Stimulated activated CD8-positive, alpha-beta memory T cell treated with anti-CD3 and anti-CD28 coated beads, Interleukin-15, amount 100 ng/mL, for 24 hours (primary cell): ENCODE results near the gene KIAA1328.
"Not testable (repeated sequence)": the region's sequence is repeated elsewhere in the genome, so short reads cannot be mapped to it uniquely, and the experiment has no call there.

Experiments used
- DNase-seq: peaks from one replicate; pipeline ENCODE4 v3.0.0-alpha.2; 2020; ENCODE audit warnings: low read depth

The KIAA1328 gene

GRCh38 chr18:36826556-36826955, 2.4 kb upstream of the KIAA1328 start:
- no peak for DNase-seq

- DNase-seq, result no peak
These were observed 734 bp upstream of the KIAA1328 start for GRCh38 chr18:36828157-36828629.

DNA sequence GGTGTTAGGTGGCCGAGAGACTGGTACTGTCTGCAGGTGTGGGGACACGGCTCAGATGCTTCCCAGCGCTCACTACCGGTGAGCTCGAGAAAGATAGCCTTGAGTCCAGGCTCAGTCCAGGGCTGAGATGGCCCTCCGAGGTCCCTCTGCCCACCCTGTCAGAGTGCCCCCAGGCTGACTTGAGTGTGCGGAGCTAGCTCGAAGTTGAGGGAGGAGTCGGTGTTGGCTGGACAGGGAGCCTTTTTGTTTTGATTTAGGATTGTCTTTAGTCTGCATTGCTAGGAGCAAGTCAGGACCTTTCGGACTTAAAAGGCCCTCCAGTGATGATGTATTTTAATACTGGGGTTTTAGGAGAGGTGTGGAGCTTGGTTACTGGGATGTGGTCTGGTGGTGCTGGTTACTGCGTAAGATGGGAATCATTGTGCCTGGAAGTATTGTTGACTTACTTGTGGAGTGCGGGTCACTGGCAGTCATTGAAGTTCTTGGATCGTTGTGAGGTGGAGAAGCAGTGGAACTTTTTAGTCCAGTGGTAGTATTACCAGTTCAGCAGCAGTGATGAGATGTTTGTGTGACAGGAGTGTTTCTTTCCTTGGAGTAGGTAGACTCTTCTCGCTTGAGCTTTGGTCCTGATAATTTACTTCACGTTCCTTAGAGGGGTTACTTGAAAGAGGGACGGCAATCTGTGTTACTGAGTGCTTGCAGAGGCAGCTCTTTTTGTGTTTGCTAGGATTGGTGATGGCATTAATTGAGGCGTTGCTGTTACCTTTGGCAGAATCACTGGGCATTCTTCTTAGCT, 633 bp downstream of the KIAA1328 start:
- DNase-seq, result no peak

- no peak for DNase-seq
These were observed 1.2 kb downstream of the KIAA1328 start for GRCh38 chr18:36830158-36830495.

- no peak for DNase-seq
These were observed 2.2 kb downstream of the KIAA1328 start for GRCh38 chr18:36831139-36831538.

- no peak for DNase-seq
These were observed 4.2 kb downstream of the KIAA1328 start for GRCh38 chr18:36833120-36833519.

- DNase-seq, result no peak
These were observed 7.0 kb downstream of the KIAA1328 start for GRCh38 chr18:36835927-36836326.

DNA sequence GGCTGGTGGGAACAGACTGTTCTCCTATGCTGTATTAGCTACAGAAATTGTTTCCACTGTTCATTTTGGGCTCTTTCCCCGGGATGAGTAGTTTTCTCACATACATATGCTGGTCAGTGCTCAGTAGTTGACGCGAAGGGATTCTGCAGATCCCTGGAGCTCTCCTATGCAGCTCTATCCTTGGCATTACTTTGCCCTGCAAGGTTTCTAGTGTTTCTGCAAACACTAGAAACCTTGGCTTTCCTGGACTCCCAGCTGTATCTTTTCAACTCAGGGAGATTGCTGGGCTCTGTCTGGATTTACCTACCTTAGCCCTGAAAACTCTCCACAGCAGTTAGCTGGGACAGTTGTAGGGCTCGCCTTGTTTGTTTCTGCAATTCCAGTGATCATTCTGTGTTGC, 10.9 kb downstream of the KIAA1328 start:
- no peak for DNase-seq

DNA sequence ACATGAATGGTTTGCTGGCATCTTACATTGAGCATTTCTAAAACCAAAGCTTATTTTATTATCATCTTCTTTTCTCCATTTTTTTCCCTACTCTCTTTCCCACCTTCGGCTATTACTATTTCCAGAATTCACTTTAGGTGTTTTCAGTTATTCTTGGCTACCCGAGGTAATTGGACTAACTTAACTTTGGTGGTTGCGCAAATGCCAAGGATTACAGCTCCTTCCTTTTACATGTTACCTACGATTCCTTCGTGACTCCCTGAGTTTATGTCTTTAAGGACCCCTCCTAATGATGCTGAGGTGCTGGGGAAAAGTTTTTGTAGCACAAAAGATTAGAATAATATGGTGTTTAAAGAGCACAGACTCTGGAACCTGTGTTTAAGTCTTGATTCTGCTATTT, 14.3 kb downstream of the KIAA1328 start:
- no peak for DNase-seq

GRCh38 chr18:36843784-36844183, 14.9 kb downstream of the KIAA1328 start:
- DNase-seq, result no peak

DNA sequence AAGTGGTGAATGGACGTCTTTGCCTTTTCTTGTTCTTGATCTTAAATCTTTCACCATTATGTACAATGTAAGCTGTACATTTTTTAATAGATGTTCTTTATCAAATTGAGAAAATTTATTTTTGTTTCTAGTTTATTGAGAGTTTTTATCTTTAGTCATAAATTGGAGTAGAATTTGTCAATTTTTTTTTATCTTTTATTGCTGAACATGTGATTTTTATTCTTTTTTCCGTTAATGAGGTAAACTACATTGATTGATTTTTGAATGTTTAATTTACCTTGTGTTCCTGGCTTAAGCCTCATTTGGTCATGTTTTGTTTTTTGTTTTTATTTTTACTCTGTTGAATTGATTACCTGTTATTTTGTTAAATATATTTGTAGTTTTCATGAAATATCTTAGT, 19.7 kb downstream of the KIAA1328 start:
- DNase-seq, result no peak

GRCh38 chr18:36849288-36850006, 20.5 kb downstream of the KIAA1328 start:
- no peak for DNase-seq

DNA sequence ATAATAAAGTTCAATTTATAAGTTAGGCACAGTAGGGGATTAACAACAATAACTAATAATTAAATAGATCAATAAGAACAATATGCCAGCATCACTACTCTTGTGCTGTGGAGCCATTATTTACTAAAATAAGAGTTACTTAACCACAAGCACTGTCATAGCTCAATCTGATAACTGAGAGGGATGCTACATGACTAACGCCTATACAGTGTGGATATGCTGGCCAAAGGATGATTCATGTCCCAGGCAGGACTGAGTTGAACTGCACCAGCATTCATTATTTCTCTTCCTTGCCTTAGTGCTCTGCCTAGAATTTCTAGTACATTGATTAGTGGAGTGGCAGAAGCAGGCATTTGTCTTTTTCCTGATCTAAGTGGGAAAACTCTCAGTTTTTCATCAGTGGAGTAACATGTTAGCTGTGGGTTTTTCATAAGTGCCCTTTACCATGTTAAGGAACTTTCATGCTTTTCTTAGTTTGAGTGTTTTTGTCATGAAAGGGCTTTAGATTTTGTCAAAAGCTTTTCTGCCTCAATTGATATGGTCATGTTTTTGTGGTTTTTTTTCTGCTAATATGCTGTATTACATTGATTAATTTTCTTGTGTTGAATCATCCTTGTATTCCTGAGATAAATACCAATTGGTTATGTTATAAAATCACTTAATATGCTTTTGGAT, 21.7 kb downstream of the KIAA1328 start:
- no peak for DNase-seq

DNA sequence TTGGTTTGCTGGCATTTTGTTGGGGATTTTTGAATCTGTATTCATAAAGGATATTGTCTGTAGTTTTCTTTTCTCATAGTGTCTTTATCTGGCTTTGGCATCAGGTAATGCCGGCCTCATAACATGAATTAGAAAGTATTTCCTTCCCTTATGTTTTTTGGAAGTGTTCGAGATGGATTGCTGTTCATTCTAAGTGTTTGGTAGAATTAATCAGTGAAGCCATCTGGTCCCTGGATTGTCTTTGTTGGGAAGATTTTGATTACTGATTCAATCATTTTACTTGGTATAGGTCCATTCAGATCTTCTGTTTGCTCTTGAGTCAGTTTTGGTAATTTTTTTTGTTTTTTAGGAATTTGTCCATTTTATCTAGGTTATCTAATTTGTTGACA, 22.3 kb downstream of the KIAA1328 start:
- DNase-seq, result no peak

- DNase-seq, result no peak
These were observed 27.9 kb downstream of the KIAA1328 start for GRCh38 chr18:36856815-36857214.

DNA sequence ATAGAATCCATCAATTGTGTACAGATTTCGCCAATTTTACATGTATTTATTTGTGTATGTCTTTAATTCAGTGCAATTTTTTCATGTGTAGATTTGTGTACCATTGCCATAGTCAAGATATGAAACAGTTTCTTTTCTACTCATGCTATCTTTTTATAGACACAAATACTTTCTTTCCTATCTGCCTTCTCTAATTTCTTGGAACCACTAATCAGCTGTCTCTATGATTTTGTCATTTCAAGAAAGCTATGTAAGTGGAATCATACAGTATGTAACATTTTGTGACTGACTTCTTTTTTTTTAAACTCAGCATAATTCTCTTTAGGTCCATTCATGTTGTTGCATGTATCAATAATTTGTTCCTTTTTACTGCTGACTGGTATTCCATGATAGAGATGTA, 33.3 kb downstream of the KIAA1328 start:
- no peak for DNase-seq

- DNase-seq, result no peak
These were observed 38.1 kb downstream of the KIAA1328 start for GRCh38 chr18:36867056-36867455.

- no peak for DNase-seq
These were observed 42.9 kb downstream of the KIAA1328 start for GRCh38 chr18:36871801-36872200.

GRCh38 chr18:36872329-36872728, 43.4 kb downstream of the KIAA1328 start:
- no peak for DNase-seq

DNA sequence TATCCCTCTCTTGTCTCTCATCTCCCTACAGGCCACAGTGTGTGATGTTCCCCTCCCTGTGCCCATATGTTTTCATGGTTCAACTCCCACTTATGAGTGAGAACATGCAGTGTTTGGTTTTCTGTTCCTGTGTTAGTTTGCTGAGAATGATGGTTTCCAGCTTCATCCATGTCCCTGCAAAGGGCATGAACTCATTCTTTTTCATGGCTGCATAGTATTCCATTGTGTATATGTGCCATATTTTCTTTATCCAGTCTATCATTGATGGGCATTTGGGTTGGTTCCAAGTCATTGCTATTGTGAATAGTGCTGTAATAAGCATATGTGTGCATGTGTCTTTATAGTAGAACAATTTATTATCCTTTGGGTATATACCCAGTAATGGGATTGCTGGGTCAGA, 44.9 kb downstream of the KIAA1328 start:
- DNase-seq, result not testable (repeated sequence)

DNA sequence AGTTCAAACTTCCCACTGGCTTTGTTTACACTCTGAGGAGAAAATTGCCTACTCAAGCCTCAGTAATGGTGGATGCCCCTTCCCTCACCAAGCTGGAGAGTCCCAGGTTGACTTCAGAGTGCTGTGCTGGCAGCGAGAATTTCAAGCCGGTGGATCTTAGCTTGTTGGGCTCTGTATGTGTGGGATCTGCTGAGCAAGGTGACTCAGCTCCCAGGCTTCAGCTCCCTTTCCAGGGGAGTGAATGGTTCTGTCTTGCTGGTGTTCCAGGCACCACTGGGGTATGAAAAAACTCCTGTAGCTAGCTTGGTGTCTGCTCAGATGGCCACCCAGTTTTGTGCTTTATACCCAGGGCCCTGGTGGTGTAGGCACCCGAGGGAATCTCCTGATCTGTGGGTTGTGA, 50.9 kb downstream of the KIAA1328 start:
- DNase-seq, result not testable (repeated sequence)

- DNase-seq, result no peak
These were observed 57.1 kb downstream of the KIAA1328 start for GRCh38 chr18:36885981-36886380.

GRCh38 chr18:36887114-36887513, 58.2 kb downstream of the KIAA1328 start:
- no peak for DNase-seq
